Hepatocyte (in vitro differentiated cells): Measurements from ENCODE around the gene EPHX1. TPM values are rescaled to one million over a fixed set of nuclear protein-coding genes. Genes with fewer than 3 reads are reported as not detected.
A peak's percentile ranks its signal among the peaks of the same experiment; 100 is the strongest.

Experiments
- DNase-seq: peaks from one replicate; pipeline ENCODE4 v3.0.0-alpha.2; 2016; ENCODE audit warnings: low spot score
- H2AFZ ChIP-seq: fragments of 200-600 bp; sonication (generic); 2 replicates; pipeline ENCODE4 v1.6.0; 2016; ENCODE audit warnings: antibody characterized with exemption, mild to moderate bottlenecking
- H3K27ac ChIP-seq: fragments of 200-600 bp; sonication (generic); 2 replicates; pipeline ENCODE4 v1.5.1; 2016; ENCODE audit warnings: mild to moderate bottlenecking
- H3K27me3 ChIP-seq: fragments of 200-600 bp; sonication (generic); 2 replicates; pipeline ENCODE4 v1.6.1; 2016
- H3K36me3 ChIP-seq: fragments of 200-600 bp; sonication (generic); replicated peaks from 2 replicates; pipeline ENCODE4 v1.5.1; 2016; ENCODE audit warnings: low read depth; ENCODE audit not compliant: insufficient read depth
- H3K4me1 ChIP-seq: fragments of 200-600 bp; sonication (generic); 2 replicates; pipeline ENCODE4 v1.5.1; 2016; ENCODE audit warnings: mild to moderate bottlenecking, moderate library complexity; ENCODE audit not compliant: insufficient read depth
- H3K4me2 ChIP-seq: fragments of 200-600 bp; sonication (generic); 2 replicates; pipeline ENCODE4 v1.6.0; 2016
- H3K4me3 ChIP-seq: fragments of 200-600 bp; sonication (generic); 2 replicates; pipeline ENCODE4 v1.5.1; 2016; ENCODE audit warnings: mild to moderate bottlenecking
- H3K79me2 ChIP-seq: fragments of 200-600 bp; sonication (generic); 2 replicates; pipeline ENCODE4 v1.6.0; 2017; ENCODE audit warnings: mild to moderate bottlenecking
- H3K9me2 ChIP-seq: fragments of 200-600 bp; sonication (generic); replicated peaks from 2 replicates; pipeline ENCODE4 v1.6.0; 2017; ENCODE audit warnings: mild to moderate bottlenecking; ENCODE audit not compliant: insufficient read depth
- H3K9me3 ChIP-seq: fragments of 200-600 bp; sonication (generic); 2 replicates; pipeline ENCODE4 v1.5.1; 2016; ENCODE audit warnings: low read depth, mild to moderate bottlenecking
- H4K20me1 ChIP-seq: fragments of 200-600 bp; sonication (generic); 2 replicates; pipeline ENCODE4 v1.6.0; 2016; ENCODE audit warnings: mild to moderate bottlenecking; ENCODE audit not compliant: insufficient read depth, poor library complexity, severe bottlenecking
- CTCF ChIP-seq: fragments of 200-600 bp; sonication (generic); IDR thresholded peaks from 2 replicates; pipeline ENCODE4 v1.5.1; 2016; ENCODE audit warnings: antibody characterized with exemption, mild to moderate bottlenecking; ENCODE audit not compliant: poor library complexity
- EZH2 ChIP-seq: fragments of 200-600 bp; sonication (generic); IDR thresholded peaks from 2 replicates; pipeline ENCODE4 v1.6.1; 2016; ENCODE audit warnings: antibody characterized with exemption, mild to moderate bottlenecking, borderline replicate concordance
- EZH2phosphoT487 ChIP-seq: fragments of 200-600 bp; sonication (generic); IDR thresholded peaks from one replicate; pipeline ENCODE4 v1.6.1; 2018; ENCODE audit warnings: antibody characterized with exemption, mild to moderate bottlenecking, low read depth, moderate library complexity; ENCODE audit not compliant: unreplicated experiment, severe bottlenecking
- WGBS: methylation state at CpG from one replicate; pipeline ENCODE4 v1.1.6; 2016; ENCODE audit warnings: low lambda C conversion rate; ENCODE audit errors: missing lambda C conversion rate; 5-methylcytosine and 5-hydroxymethylcytosine counted together
- polyA plus RNA-seq: library from polyadenylated mRNA; unstranded; fragments of >200 nt; fragmentation: Nextera tagmentation; extraction: Ambion mirVana; gene quantifications from 2 replicates; pipeline ENCODE4 v1.2.1, GENCODE V29; 2016
- total RNA-seq: library from RNA; depleted of rRNA; stranded (reverse); fragments of >200 nt; gene quantifications from 2 replicates; pipeline ENCODE4 v1.2.3, GENCODE V29; 2014

EPHX1 gene
- total and polyA plus RNA-seq, 2 experiments from 2014 or later = 133 to 138 TPM

- H3K79me2 ChIP-seq = no peaks in the 10 kb centered on the region
- no peaks in the 10 kb centered on the region for H3K9me2 ChIP-seq
- peak overlapping the region; percentile 46 for H3K27ac ChIP-seq
- H3K4me1 ChIP-seq = peaks cover 17% of the 10 kb centered on the region
- H3K4me3 ChIP-seq = no peak overlapping the region
- no peak overlapping the region for H2AFZ ChIP-seq
- no peak for DNase-seq
- H3K9me3 ChIP-seq = no peaks in the 10 kb centered on the region
- 84% methylated on average over 8 of the region's 8 CpGs for WGBS
- no peaks in the 10 kb centered on the region for H4K20me1 ChIP-seq
- no peak overlapping the region for H3K4me2 ChIP-seq
- no peak for TF ChIP-seq EZH2phosphoT487
- TF ChIP-seq CTCF = no peak
- TF ChIP-seq EZH2 = no peak
- no peaks in the 10 kb centered on the region for H3K36me3 ChIP-seq
- no peaks in the 10 kb centered on the region for H3K27me3 ChIP-seq
Measured at GRCh38 chr1:225866061-225866837, 56.3 kb downstream of the EPHX1 start.

GRCh38 chr1:225866981-225867380 lies 57.1 kb downstream of the EPHX1 start:
- Histone ChIP-seq H3K4me1 (peaks cover 24% of the 10 kb centered on the region), H3K9me2 (no peaks in the 10 kb centered on the region), H4K20me1 (no peaks in the 10 kb centered on the region), H3K79me2 (no peaks in the 10 kb centered on the region), H3K36me3 (no peaks in the 10 kb centered on the region), H3K27me3 (no peaks in the 10 kb centered on the region), H3K4me2 (no peak overlapping the region), H3K9me3 (no peaks in the 10 kb centered on the region), H3K4me3 (no peak overlapping the region), H3K27ac (no peak overlapping the region), H2AFZ (no peak overlapping the region)
- TF ChIP-seq EZH2 (no peak), EZH2phosphoT487 (no peak), CTCF (no peak)
- no peak for DNase-seq
- 77% methylated on average over 6 of the region's 6 CpGs for WGBS

GRCh38 chr1:225868631-225869330 lies 58.9 kb downstream of the EPHX1 start:
- DNase-seq = no peak
- Histone ChIP-seq H3K27me3 (no peaks in the 10 kb centered on the region), H3K4me3 (no peak overlapping the region), H3K9me3 (no peaks in the 10 kb centered on the region), H4K20me1 (no peaks in the 10 kb centered on the region), H3K9me2 (no peaks in the 10 kb centered on the region), H3K4me2 (no peak overlapping the region), H3K27ac (no peak overlapping the region), H3K79me2 (peaks cover 1% of the 10 kb centered on the region), H2AFZ (no peak overlapping the region), H3K4me1 (peaks cover 29% of the 10 kb centered on the region), H3K36me3 (no peaks in the 10 kb centered on the region)
- WGBS = 98% methylated on average over 8 of the region's 8 CpGs
- no peak for TF ChIP-seq EZH2phosphoT487
- no peak for TF ChIP-seq EZH2
- no peak for TF ChIP-seq CTCF
